Ishikawa (cell line): ENCODE measurements around the gene ARNT2.

Experiments
- CEBPB ChIP-seq: IDR thresholded peaks from 2 replicates; pipeline ENCODE4 v1.6.1; 2012
- CREB1 ChIP-seq: IDR thresholded peaks from 2 replicates; pipeline ENCODE4 v1.6.1; 2012; ENCODE audit warnings: low read depth
- EGR1 ChIP-seq: IDR thresholded peaks from 2 replicates; pipeline ENCODE4 v1.6.1; 2012
- EP300 ChIP-seq: IDR thresholded peaks from 2 replicates; pipeline ENCODE4 v1.6.1; 2012; ENCODE audit warnings: borderline replicate concordance
- FOXM1 ChIP-seq: IDR thresholded peaks from 2 replicates; pipeline ENCODE4 v1.6.1; 2012; ENCODE audit warnings: low read depth, borderline replicate concordance
- RAD21 ChIP-seq: IDR thresholded peaks from 2 replicates; pipeline ENCODE4 v1.6.1; 2012; ENCODE audit warnings: low read depth
- TAF1 ChIP-seq: IDR thresholded peaks from 2 replicates; pipeline ENCODE4 v1.6.1; 2012; ENCODE audit warnings: low read depth, mild to moderate bottlenecking
- TCF12 ChIP-seq: IDR thresholded peaks from 2 replicates; pipeline ENCODE4 v1.6.1; 2012; ENCODE audit warnings: low read depth
- YY1 ChIP-seq: IDR thresholded peaks from 2 replicates; pipeline ENCODE4 v1.6.1; 2012; ENCODE audit warnings: low read depth
- TF ChIP-seq, protein P1 (sequence below): IDR thresholded peaks from 2 replicates; pipeline ENCODE4 v1.6.1; 2012
- TF ChIP-seq, protein P2 (sequence below): IDR thresholded peaks from 2 replicates; pipeline ENCODE4 v1.6.1; 2012; ENCODE audit warnings: low read depth, mild to moderate bottlenecking

DNA sequence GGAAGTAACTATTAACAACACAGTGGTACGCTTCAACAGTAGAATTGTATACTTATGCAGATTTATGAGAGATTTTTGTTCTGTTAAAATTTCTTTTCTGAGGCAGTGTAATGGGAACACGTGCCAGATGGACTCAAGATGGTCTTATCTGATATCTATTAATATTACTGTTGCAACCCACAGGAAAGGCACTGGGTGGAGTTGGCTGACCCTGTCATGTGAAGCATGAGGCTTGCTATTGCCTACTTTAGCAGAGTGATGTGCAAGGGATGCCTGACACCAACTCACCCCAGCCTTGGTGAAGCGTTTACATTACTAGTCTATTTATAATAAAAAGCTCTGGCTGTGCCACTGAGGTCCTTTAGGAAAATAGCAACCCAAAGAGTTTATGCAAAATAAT is 19.8 kb upstream of the ARNT2 start:
- TF ChIP-seq, protein P1, sequence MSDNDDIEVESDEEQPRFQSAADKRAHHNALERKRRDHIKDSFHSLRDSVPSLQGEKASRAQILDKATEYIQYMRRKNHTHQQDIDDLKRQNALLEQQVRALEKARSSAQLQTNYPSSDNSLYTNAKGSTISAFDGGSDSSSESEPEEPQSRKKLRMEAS = no peak
- TF ChIP-seq CEBPB (no peak), FOXM1 (no peak), EP300 (no peak), EGR1 (no peak), TCF12 (no peak), TAF1 (no peak), YY1 (no peak), CREB1 (no peak), RAD21 (no peak)
- TF ChIP-seq, protein P2, sequence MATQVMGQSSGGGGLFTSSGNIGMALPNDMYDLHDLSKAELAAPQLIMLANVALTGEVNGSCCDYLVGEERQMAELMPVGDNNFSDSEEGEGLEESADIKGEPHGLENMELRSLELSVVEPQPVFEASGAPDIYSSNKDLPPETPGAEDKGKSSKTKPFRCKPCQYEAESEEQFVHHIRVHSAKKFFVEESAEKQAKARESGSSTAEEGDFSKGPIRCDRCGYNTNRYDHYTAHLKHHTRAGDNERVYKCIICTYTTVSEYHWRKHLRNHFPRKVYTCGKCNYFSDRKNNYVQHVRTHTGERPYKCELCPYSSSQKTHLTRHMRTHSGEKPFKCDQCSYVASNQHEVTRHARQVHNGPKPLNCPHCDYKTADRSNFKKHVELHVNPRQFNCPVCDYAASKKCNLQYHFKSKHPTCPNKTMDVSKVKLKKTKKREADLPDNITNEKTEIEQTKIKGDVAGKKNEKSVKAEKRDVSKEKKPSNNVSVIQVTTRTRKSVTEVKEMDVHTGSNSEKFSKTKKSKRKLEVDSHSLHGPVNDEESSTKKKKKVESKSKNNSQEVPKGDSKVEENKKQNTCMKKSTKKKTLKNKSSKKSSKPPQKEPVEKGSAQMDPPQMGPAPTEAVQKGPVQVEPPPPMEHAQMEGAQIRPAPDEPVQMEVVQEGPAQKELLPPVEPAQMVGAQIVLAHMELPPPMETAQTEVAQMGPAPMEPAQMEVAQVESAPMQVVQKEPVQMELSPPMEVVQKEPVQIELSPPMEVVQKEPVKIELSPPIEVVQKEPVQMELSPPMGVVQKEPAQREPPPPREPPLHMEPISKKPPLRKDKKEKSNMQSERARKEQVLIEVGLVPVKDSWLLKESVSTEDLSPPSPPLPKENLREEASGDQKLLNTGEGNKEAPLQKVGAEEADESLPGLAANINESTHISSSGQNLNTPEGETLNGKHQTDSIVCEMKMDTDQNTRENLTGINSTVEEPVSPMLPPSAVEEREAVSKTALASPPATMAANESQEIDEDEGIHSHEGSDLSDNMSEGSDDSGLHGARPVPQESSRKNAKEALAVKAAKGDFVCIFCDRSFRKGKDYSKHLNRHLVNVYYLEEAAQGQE = no peak
